K562 treated with DMSO at 1 percent for 4 hours (cell line): ENCODE measurements around the gene NPC1. TPM values are rescaled to one million over a fixed set of nuclear protein-coding genes. Genes with fewer than 3 reads are reported as not detected.

ENCODE experiments used
- total RNA-seq: library from RNA; unstranded; fragments of 300-600 nt; gene quantifications from 2 replicates; pipeline ENCODE4 v1.2.3, GENCODE V29; 2022; ENCODE audit not compliant: insufficient read depth

The NPC1 gene
- 33.3 and 61.3 TPM in 2 replicates for total RNA-seq

GRCh38 chr18:23586249-23587196 lies at the start of gene NPC1:
Gene NPC1, minus strand, starts transcription at chr18:23586506. Its CDS starts 163 bp downstream, at chr18:23586343.

GRCh38 chr18:23503038-23503962 lies 83.0 kb downstream of the NPC1 start, which contains the start of gene RMC1:
Gene RMC1, plus strand, starts transcription at chr18:23503511. Its CDS starts 108 bp downstream, at chr18:23503619.

Other genes starting within 250 kb of the NPC1 start
- gene RIOK3, start 133.2 kb downstream of the NPC1 start, total RNA-seq, result 51.7 and 53.0 TPM in 2 replicates
- 32.8 and 55.2 TPM in 2 replicates for gene RMC1, start 83.0 kb downstream of the NPC1 start, total RNA-seq
- not detected in 2 replicates for gene ANKRD29, start 76.4 kb upstream of the NPC1 start, total RNA-seq
- gene LAMA3, start 102.9 kb upstream of the NPC1 start, total RNA-seq, result not detected in 2 replicates